Activated CD8-positive, alpha-beta memory T cell treated with anti-CD3 and anti-CD28 coated beads for 24 hours (primary cell): Measurements from ENCODE around the gene TECPR1.
A peak's percentile ranks its signal among the peaks of the same experiment; 100 is the strongest.

Experiments
- DNase-seq: peaks from one replicate; pipeline ENCODE4 v3.0.0-alpha.2; 2020

The TECPR1 gene

DNA sequence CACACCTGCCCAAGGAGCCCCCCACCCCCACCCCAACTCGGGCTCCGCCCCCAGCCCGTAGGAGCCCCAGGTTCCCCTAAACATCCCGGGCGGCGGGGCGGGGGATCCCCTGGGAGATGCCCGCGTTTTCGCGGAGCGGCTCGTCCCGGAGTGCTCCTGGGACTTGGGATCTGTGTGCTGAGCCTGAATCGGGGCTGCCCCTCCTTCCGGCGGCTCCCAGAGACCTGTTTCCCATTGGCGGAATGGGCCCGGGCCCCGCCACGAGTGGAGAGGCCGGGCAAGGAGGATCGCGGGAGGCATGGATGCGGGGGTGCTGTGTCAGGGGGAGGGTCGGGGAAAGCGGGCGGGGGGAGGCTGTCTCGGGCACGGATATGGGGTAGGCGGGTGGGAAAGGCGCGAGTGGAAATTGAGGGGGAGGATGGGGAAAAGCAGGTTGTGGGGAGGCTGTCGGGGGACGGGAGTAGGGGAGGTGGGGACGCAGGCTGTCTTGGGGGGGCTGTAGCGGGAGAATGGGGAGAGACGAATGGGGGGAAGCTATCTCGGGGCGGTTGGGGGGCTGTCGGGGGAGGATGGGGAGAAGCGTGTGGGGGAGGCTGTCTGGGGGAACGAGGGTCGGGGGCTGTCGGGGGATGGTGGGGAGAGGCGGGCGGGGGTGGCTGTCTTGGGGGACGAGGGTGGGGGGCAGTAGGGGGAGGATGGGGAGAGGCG, 41.4 kb downstream of the TECPR1 start:
- DNase-seq, result no peak

DNA sequence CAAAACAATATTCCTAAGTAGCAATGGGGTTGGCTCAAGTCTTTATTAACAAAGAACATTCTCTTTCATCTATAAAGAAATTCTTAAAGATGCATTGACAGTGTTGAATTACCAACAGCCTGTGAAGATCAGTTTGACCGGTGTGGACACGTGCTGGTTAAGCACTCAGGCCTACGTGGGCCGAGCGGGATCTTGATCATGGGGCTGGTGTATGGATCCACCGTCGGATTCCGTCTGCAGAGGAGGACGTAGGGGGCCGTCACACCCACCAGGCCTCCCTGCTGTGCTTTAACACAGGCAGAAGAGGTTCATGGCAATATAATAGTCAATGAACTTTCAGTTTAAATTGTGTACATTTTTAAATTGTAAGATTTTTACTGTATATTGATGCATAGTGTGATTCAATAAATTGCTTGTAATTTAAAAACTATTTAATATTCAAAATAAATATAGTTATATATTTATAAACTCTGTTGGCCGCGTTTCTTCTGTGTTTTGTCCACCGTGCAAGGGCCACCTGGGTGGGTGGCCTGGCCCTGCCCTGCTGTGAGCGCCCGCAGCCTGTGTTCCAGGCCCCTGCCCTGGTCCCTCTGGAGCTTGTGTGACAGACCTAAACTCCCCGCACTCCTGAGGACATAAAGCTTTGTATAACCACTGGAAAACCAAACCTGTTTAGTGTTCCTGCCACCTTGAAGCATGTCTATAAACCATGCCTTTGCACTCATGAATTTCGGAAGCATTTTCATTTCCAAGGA, 42.7 kb downstream of the TECPR1 start:
- no peak for DNase-seq

DNA sequence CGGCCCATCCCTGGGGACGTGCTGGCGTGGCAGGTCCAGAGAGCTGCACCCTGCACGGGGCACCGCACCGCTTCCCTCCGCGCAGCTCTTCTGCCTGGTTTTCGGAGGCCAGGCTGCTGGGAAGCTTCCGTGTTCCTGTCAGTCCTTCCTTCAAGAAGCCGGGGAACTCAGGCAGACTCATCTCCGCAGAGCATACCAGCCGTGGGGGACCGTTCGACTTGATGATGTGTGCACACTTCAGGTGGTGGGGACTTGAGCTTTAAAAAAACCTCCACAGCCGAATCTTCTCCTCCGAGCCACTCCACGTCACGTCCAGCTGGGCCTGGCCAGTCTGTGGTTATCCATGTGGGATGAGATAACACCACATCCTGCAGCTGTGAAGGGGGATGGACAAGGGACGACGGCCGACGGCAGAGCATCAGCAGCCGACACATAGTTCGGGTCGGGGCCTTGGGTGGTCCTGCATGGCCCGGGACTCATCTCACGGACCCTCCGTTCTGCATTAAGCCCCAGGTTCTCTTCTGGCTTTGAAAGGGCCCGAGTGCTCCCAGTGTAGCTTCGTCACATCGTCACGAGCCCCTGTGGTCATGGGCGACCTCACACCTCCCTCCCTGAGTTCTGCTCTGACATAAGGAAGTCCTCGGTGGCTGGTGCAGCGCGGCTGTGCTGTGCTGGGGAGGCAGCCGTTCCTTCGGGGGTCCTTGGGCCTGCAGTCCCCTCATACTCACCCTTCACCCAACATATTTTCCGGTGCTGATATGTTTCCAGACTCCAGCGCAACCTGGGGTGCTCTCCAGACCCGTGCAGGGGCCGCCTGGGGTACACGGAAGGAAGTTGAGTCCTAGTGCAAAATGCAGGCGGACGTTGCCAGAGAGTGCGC, 45.3 kb downstream of the TECPR1 start:
- peak; percentile 41 for DNase-seq

DNA sequence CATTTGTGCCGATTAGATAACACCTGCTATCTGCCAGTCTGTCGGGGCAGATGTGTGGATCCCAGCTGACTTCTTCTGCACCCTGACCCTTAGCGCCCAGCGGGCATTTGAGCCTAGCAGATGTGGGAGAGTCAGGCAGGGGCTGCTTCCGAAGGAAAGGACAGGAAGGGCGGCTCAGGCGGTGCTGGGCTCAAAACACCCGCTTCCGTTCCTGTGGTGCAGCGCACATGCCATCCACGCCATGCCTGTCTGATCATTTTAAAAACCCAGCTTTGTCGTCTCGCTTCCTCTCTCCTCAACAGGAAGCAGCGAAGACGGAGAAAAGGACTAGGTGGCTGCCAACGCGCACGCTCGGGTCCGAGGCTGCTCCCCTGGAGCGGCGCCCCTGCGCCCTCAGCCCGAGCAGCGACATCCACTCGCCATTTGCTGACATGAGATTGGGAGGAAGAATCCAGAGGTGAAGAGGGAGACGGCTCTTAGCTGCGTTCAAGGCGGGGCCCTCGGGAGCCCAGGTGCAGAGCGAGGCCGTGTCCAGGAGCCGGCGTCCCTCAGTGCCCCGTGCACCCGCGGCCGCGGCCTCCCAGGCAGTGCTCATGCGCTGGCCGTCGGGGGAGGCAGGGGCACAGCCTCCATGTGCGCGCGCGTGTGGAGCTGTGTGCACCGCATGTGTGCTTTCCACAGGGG, 46.7 kb downstream of the TECPR1 start:
- DNase-seq, result peak; percentile 53

DNA sequence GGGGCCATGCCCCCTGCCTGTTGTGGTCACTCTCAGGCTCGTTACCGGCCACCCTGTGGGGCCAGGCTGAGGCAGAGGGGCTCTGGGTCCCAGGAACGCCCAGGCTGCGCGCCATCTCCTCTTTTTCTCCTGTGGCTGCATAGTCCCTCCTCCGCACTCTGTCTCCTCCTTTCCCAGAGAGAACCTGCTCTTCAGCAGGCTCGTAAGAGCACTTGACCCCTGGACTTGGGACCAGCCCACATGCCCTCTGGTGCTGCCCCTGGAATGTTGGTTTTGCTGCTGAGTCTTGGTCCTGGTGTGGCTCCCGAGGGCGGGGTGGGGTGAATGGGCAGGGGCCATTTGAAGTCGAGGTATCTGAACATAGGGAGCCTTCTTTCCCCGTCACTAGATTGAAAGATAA, 47.4 kb downstream of the TECPR1 start:
- peak; percentile 49 for DNase-seq

DNA sequence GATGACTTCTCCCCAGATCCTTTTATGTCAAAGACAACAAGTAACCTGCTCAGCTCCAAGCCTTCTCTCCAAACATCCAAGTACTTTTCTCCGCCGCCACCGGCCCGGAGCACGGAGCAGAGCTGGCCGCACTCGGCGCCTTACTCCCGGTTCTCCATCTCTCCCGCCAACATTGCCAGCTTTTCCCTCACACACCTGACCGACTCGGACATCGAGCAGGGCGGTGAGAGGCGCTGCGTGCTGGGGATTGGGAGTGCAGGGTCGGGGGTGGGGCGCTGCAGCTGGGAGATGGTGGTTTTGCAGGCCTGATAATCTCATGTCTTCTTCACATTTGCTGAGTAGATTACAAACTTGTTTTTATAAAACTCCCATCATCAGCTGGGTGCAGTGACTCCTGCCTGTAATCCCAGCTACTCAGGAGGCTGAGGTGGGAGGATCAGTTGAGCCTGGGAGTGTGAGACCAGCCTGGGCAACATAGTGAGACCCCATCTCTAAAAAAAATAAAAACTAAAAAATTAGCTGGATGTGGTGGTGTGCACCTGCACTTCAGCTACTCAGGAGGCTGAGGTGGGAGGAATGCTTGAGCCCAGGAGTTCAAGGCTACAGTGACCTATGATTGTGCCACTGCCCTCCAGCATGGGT, 47.9 kb downstream of the TECPR1 start:
- DNase-seq, result peak; percentile 54

DNA sequence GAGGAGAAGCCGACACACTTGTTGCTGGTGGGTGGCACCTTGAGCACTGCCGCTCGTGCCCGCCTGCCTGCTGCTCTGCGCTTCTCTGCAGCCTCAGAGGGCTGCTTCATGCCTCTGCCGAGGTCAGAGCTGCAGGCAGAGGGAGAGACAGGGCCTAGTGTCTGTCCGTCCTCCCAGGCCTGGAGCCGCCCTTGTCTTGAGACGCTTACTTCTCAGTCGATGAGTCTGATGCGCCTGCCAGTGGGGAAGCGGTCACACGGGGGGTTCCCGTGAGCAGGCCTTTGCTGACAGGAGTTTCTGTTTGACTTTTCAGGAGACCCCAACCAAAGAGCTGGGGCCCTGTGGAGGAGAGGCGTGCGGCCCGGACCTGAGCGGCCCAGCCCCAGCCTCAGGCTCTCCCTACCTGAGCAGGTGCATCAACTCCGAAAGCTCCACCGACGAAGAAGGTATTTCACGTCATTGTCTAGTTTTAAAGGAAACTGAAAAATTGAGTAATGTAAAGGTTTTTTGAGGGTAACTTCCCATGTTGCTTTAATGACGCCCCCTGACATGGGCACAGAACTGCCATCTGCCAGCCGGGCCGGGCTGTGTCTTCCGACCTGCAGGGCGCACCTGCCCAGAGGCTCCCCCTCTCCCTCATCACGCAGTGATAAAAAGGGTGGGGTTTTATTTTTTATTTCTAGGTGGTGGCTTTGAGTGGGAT, 48.6 kb downstream of the TECPR1 start:
- no peak for DNase-seq

DNA sequence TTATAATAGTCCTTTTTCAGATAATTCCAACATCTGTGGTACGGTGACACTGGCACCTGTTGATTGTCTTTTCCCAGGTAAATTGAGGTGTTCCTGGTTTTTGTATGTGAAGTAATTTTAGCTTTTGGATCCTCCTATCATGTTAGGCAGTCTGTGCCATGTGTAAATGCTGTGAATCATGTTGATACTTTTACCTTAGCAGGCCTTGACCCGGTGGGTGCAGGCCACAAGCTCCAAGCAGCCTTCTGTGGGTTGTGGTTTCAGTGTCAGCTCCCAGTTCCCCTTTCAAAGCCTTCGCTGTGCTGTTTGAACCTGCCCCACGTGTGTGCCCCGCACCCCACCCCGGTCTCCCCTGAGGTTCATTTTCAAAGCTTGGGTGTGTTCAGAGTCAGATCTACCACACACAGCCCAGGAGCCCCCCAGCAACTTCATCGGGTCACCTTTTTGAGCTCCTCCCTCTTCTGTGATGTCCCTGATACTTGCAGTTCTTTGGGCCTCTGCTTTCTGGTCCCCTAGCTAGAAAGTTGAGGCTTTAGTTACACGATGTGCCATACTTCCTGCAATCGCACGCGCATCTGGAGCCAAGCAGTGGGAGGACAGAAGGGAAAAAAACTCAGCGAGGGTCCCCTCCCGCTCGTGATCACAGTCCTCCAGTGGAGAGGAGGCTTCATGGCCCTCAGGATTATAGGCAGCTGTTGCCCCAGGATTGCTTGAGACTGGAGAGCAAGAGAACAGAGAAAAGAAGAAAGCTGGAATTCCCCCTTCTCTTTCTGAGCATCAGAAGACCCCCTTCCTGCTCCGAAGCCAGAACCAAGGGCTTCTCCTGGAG, 49.5 kb downstream of the TECPR1 start:
- DNase-seq, result peak; percentile 84

DNA sequence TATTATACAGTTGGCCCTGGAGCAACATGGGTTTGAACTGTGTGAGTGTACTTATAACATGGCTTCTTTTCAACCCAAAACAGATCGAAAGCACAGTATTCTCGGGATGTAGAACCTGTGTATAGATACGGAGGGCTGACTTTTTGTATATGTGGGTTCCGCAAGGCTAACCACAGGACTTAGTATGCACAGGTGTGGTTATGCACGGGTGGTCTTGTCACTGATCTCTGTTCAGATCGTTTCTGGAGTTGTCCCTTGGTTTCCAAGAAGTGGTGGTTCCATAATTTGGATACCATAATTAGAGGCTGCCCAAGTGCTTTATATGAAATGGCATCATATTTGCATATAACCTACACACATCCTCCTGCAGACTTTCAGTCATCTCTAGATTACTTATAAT, 51.7 kb downstream of the TECPR1 start:
- DNase-seq, result peak; percentile 58

DNA sequence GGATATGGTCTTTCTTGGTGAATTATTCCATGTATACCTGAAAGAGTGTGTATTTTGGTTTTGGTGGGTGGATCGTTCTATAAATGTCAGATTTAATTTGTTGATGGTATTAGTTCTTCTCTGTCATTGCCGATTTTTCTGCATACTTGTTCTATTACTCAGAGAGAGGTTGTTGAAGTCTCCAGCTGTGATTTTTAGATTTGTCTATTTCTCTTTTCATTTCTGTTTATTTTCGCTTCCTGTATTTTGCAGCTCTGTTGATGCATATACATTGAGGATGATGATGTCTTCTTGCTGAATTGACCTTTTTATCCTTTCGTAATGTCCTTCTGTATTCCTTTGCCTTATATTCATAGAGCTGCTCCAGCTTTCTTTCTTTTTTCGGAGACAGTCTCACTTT, 52.9 kb downstream of the TECPR1 start:
- DNase-seq, result no peak

DNA sequence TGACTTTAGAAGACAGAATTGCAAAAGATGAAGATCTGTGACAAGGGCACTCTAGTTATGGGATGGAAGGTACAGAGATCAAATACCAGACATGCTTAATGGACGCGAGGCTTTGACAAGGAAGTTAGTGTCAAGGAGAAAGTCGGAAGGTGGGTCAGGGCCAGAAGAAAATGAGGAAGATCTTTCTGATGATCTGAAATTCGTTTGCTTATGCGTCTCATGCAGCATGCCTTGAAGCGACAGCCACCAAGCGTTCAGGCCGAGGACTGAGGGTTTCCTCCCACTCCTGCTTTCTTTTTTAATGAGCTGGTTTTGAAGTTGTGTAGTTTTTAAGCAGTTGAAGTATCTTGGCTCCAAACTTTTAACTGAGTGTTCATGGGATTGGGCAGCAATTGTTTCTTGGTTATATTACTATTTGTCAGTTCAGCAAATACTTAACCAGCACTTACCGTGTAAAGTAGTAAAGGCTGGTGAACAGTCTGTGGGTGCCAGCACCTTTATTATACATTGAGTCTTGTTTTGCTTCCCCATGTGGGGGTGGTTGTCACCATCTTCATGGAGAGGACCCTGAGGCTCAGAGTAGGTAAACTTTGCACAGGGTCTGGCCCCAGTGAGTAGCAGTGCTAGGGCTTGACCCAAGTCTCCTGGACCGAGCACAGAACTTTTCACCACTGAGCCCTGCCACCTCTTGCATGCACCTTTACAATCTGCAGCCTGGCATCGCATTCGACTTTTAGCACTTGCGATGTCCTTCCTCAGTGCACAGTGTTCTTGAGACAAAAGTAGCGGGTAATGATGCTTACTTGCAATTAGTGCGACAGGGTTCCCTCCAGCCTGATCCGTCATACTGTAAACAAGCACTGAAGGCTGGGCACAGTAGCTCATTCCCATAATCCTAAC, 55.1 kb downstream of the TECPR1 start:
- DNase-seq, result peak; percentile 38

DNA sequence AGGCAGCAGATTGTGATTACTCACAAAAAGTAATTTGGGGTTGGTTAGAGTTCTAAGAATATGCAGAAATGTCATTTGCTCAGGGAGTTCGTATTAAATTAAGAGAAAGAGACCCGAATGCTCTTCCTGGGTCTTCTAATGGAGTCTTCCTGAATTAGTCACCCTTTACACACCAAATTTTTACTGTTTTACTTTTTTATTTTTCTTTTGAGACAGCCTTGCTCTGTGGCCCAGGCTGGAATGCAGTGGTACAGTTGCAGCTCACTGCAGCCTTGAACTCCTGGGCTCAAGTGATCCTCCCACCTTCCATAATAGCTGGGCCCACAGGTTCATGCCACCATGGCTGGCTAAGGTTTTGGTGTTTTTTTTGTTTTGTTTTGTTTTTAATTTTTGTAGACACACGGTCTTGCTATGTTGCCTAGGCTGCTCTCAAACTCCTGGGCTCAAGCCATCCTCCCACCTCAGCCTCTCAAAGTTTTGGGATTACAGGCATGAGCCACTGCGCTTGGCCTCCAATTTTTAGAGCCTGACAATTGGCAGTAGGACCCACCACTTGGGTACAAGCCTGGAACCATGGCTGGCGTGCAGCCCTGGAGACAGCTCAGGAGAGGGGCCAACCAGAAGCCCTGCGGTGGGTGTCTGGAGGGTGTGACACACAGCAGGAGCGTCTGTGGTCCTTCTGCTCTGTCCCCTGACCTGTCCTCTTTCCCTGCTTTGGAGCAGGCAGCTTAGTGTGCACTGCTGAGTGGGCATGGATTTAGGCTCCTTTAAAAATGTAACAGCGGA, 57.2 kb downstream of the TECPR1 start:
- DNase-seq, result peak; percentile 24

DNA sequence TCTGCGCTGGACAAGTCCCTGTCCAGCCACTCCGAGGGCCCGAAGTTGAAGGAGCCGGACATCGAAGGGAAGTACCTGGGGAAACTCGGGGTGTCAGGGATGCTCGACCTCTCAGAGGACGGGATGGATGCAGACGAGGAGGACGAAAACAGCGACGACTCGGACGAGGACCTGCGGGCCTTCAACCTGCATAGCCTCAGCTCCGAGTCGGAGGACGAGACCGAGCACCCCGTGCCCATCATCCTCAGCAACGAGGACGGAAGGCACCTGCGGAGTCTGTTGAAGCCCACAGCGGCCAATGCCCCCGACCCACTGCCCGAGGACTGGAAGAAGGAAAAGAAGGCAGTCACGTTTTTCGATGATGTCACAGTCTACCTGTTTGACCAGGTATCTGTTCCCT, 57.8 kb downstream of the TECPR1 start:
- DNase-seq, result peak; percentile 26

DNA sequence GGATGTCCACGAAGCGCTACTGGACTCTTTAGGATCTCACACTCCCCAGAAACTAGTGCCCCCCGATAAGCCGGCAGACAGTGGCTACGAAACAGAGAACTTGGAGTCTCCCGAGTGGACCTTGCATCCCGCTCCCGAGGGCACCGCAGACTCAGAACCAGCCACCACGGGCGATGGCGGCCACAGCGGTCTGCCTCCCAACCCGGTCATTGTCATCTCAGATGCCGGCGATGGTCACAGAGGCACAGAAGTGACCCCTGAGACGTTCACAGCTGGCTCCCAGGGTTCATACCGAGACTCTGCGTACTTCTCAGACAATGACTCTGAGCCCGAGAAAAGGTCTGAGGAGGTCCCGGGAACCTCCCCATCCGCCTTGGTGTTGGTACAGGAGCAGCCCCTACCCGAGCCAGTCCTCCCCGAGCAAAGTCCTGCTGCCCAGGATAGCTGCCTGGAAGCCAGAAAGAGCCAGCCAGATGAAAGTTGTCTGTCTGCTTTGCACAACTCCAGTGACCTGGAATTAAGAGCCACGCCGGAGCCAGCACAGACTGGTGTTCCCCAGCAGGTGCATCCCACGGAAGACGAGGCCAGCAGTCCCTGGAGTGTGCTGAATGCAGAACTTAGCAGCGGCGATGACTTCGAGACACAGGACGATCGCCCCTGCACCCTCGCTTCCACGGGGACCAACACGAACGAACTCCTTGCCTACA, 58.4 kb downstream of the TECPR1 start:
- peak; percentile 42 for DNase-seq

DNA sequence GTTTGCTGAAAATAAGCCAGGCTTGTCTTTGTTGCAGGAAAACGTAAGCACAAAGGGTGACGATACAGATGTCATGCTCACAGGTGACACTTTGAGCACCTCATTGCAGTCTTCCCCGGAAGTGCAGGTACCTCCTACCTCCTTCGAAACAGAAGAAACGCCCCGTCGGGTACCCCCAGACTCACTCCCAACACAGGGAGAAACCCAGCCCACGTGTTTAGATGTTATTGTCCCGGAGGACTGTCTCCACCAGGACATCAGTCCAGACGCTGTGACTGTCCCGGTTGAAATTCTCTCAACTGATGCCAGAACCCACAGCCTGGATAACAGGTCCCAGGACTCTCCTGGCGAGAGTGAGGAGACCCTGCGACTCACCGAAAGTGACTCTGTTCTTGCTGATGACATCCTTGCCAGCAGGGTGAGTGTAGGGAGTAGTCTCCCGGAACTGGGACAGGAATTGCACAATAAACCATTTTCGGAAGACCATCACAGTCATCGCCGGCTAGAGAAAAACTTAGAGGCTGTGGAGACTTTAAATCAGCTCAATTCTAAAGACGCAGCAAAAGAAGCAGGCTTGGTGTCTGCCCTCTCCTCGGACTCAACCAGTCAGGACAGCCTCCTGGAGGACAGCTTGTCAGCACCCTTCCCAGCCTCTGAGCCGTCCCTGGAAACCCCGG, 59.1 kb downstream of the TECPR1 start:
- DNase-seq, result peak; percentile 43

DNA sequence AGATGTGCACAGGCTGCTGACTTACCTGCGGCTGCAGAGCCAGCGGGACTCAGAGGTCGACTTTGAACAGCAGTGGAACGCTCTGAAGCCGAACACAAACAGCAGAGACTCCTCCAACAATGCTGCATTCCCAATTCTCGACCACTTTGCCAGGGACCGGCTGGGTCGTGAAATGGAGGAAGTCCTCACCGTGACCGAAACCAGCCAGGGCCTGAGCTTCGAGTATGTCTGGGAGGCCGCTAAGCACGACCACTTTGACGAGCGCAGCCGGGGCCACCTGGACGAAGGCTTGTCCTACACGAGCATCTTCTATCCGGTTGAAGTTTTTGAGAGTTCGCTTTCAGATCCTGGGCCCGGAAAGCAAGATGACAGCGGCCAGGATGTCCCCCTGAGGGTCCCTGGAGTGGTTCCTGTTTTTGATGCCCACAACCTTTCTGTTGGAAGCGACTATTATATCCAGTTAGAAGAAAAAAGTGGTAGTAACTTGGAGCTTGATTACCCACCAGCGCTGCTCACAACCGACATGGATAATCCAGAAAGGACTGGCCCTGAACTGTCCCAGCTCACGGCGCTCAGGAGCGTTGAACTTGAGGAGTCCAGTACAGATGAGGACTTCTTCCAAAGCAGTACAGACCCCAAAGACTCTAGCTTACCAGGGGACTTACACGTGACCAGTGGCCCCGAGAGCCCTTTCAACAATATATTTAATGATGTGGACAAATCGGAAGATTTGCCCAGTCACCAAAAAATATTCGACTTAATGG, 60.2 kb downstream of the TECPR1 start:
- DNase-seq, result peak; percentile 32

DNA sequence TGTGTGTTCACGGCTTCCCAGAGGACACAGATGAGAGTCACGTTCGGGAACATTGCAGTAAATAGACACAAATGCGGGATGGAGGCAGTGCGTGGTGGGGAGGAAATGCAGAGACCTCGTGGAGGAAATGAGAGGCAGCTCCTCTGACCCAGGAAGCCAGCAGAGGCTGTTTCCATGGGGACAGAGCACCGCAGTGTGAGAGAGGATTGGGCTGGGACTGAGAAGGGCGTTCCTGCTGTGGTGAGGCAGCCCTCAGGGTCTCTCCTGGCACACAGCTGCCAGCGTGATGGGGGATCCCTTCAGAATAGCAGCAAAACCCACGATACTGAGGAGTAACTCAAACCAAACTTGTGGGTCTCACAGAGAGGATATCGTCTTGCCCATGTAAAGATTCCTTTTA, 62.5 kb downstream of the TECPR1 start:
- peak; percentile 13 for DNase-seq
